K562 (cell line): Measurements from ENCODE around the gene LDB1. TPM values are rescaled to one million over a fixed set of nuclear protein-coding genes. Genes with fewer than 3 reads are reported as not detected.

Experiments used
- LEF1 ChIP-seq: fragments of 450-650 bp; IDR thresholded peaks from 2 replicates; pipeline ENCODE4 v1.6.1; 2016; ENCODE audit warnings: mild to moderate bottlenecking
- polyA plus RNA-seq, 8 experiments: library from polyadenylated mRNA; depleted of rRNA in 4 of 8; stranded (reverse) in 5 of 8; unstranded in 3 of 8; fragments of >200 nt; fragmentation: Nextera tagmentation in 2 of 8; fragmentation: Illumina TruSeq in 1 of 8; extraction: Ambion mirVana in 2 of 8; extraction: Trizol in 1 of 8; gene quantifications; 2 replicates each; pipeline versions ENCODE4 v1.2.1 to v1.2.3, GENCODE V29; 2011 to 2014; ENCODE audit warnings: inconsistent platforms in 1 of 8, missing spikeins in 1 of 8
- total RNA-seq, 7 experiments: library from RNA; depleted of rRNA in 6 of 7; stranded (reverse); fragments of >200 nt in 6 of 7; fragmentation: Illumina TruSeq in 2 of 7; extraction: Trizol in 2 of 7; gene quantifications; 2 replicates each; pipeline versions ENCODE4 v1.2.1 to v1.2.3, GENCODE V29; 2011 to 2021; ENCODE audit warnings: low replicate concordance in 1 of 7
- TF ChIP-seq, protein P1 (sequence below), 2 experiments: fragments of 450-650 bp; formaldehyde crosslinking in 1 of 2; IDR thresholded peaks; 2 replicates each; pipeline versions ENCODE4 v1.4.0 to v1.6.1; 2014 to 2020; ENCODE audit warnings: mild to moderate bottlenecking in 2 of 2, borderline replicate concordance in 1 of 2, low read depth in 1 of 2

The LDB1 gene
- total and polyA plus RNA-seq, 9 of the 15 experiments (the other 6 are each of a cell fraction or from before 2014, with no cell fraction given), result 1.9 to 137 (median 105) TPM

DNA sequence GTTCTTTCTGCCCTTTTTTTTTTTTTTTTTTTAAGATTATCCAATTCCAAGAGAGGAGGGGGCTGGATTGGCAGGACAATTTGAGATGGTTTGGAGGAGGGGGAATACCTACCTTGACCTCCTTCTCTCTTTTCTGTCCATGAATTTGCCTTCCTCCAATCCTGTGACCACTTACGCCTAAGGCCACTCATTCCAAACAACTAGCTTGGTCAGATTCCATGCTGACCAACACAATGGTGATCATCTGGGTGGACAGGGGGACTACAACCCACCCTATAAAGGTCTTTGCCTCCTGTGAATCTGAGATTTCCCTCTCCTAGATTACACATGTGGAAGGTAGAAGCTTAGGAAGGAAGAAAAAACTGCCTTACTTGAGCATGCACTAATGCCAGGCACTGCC, 2.3 kb upstream of the LDB1 start (continued):
- TF ChIP-seq, protein P1, sequence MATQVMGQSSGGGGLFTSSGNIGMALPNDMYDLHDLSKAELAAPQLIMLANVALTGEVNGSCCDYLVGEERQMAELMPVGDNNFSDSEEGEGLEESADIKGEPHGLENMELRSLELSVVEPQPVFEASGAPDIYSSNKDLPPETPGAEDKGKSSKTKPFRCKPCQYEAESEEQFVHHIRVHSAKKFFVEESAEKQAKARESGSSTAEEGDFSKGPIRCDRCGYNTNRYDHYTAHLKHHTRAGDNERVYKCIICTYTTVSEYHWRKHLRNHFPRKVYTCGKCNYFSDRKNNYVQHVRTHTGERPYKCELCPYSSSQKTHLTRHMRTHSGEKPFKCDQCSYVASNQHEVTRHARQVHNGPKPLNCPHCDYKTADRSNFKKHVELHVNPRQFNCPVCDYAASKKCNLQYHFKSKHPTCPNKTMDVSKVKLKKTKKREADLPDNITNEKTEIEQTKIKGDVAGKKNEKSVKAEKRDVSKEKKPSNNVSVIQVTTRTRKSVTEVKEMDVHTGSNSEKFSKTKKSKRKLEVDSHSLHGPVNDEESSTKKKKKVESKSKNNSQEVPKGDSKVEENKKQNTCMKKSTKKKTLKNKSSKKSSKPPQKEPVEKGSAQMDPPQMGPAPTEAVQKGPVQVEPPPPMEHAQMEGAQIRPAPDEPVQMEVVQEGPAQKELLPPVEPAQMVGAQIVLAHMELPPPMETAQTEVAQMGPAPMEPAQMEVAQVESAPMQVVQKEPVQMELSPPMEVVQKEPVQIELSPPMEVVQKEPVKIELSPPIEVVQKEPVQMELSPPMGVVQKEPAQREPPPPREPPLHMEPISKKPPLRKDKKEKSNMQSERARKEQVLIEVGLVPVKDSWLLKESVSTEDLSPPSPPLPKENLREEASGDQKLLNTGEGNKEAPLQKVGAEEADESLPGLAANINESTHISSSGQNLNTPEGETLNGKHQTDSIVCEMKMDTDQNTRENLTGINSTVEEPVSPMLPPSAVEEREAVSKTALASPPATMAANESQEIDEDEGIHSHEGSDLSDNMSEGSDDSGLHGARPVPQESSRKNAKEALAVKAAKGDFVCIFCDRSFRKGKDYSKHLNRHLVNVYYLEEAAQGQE (IDR thresholded peaks at IDR 0.05; ENCODE audit: borderline replicate concordance), result no peak
- TF ChIP-seq, protein P1 (CRISPR knock-in tag; IDR thresholded peaks at IDR 0.05; ENCODE audit: low read depth), result no peak
- TF ChIP-seq LEF1, result no peak
